Heart right ventricle (tissue), 16 donors: Measurements from ENCODE around the gene GC. TPM values are rescaled to one million over a fixed set of nuclear protein-coding genes. Genes with fewer than 3 reads are reported as not detected.
"Not testable (repeated sequence)": the region's sequence is repeated elsewhere in the genome, so short reads cannot be mapped to it uniquely, and the experiment has no call there.

ENCODE experiments used
- ATAC-seq, 8 donors: fragments of 200-7000 bp; cut with Tn5 transposase; one replicate each; pipeline ENCODE4 v1.9.1; 2020; ENCODE audit warnings: mild to moderate bottlenecking in 8 of 8, moderate library complexity in 8 of 8, moderate number of reproducible peaks in 1 of 8
- DNase-seq, 2 donors: peaks; one replicate each; pipeline ENCODE4 v3.0.0-alpha.2; 2020
- H3K27ac ChIP-seq, 10 donors: fragments of 200-600 bp; sonication (generic) in 2 of 10; one replicate each; pipeline versions ENCODE4 v1.5.0 to v1.8.0; 2020 to 2022; ENCODE audit warnings: mild to moderate bottlenecking in 3 of 10
- H3K27me3 ChIP-seq, 7 donors: fragments of 200-600 bp; one replicate each; pipeline ENCODE4 v1.8.0; 2021 to 2022; ENCODE audit warnings: mild to moderate bottlenecking in 2 of 7
- H3K36me3 ChIP-seq, 9 donors: fragments of 200-600 bp; sonication (generic) in 1 of 9; one replicate each; pipeline versions ENCODE4 v1.5.0 to v1.8.0; 2020 to 2022; ENCODE audit warnings: mild to moderate bottlenecking in 2 of 9
- H3K4me1 ChIP-seq, 9 donors: fragments of 200-600 bp; sonication (generic) in 1 of 9; one replicate each; pipeline versions ENCODE4 v1.5.0 to v1.8.0; 2020 to 2022; ENCODE audit warnings: mild to moderate bottlenecking in 4 of 9
- H3K4me3 ChIP-seq, 10 donors: fragments of 200-600 bp; sonication (generic) in 2 of 10; one replicate each; pipeline versions ENCODE4 v1.5.0 to v1.8.0; 2020 to 2022; ENCODE audit warnings: mild to moderate bottlenecking in 7 of 10, moderate library complexity in 2 of 10
- H3K9me3 ChIP-seq, 11 donors: fragments of 200-600 bp in 10 of 11; sonication (generic) in 2 of 11; one replicate each; pipeline versions ENCODE4 v1.5.0 to v1.8.0; 2013 to 2022; ENCODE audit warnings: mild to moderate bottlenecking in 2 of 11, control low read depth in 1 of 11, moderate library complexity in 1 of 11
- WGBS, 2 donors: extraction: QIAGEN DNeasy Blood & Tissue Kit; methylation state at CpG; one replicate each; pipeline ENCODE4 v1.1.7; 2013; ENCODE audit warnings: inconsistent platforms in 1 of 2; 5-methylcytosine and 5-hydroxymethylcytosine counted together
- intact Hi-C, 10 donors: fragments of 100-400 bp; cut with DNase I; formaldehyde crosslinking; loops; one replicate each; pipeline versions ENCODE4 v1.11.1 to v1.14.2; 2022
- polyA plus RNA-seq, 2 donors: library from polyadenylated mRNA; stranded (reverse); fragments of 200-250 nt; gene quantifications; one replicate each; pipeline ENCODE4 v1.2.3, GENCODE V29; 2013
- total RNA-seq, 10 donors: library from RNA; stranded (reverse); fragmentation: NEBNext Ultra II Directional in 3 of 10; extraction: Animal tissue kit (Norgen Biotek cat#: 25700) in 3 of 10; gene quantifications; one replicate each; pipeline versions ENCODE4 v1.2.1 to v1.2.4, GENCODE V29; 2021 to 2023
- TF ChIP-seq, protein P1 (sequence below), 9 donors: fragments of 200-600 bp; sonication (generic) in 2 of 9; IDR thresholded peaks; one replicate each; pipeline versions ENCODE4 v1.5.0 to v1.8.0; 2021 to 2022; ENCODE audit warnings: antibody characterized with exemption in 9 of 9, mild to moderate bottlenecking in 5 of 9, moderate library complexity in 1 of 9
- donor health status: Arrhythmogenic right ventricular cardiomyopathy.
- donor health status: ischemic (EF 13 %, LVEDD 7.1; RV severe dilation, severe dysfunction).
- donor health status: healthy with polysubstance abuse.
- donor health status: DM: no; HTN: yes; CAD: no.
- donor health status: DM: no; HTN: no; CAD: no.
- donor health status: ischemic (EF 25% LVEDD 6.9; RV normal size, moderate dysfunction).
- donor health status: ischemic (EF 25% LVEDD 5.7; RV mildly dilated, moderate dysfunction).
- donor health status: healthy.
- donor health status: DM: yes; HTN: yes; CAD: no.
- donor health status: Ischemic cardiomyopathy.
- donor health status: ischemic (EF 35%, LVEDD 5.7; RV mildly dilated, moderate dysfunction).
- donor health status: nonischemic (EF 11% LVEDD 7.7; RV severe dilation, severe dysfunction).
- donor health status: DM: yes; HTN: yes; CAD: no.
- donor health status: PGD.
- donor health status: ischemic (EF 29% LVEDD 5.4; RV normal size, mild dysfunction).
- donor health status: nonischemic (EF 23%, LVEDD 6.1; RV moderate dilation, normal function).

The GC gene
- total and polyA plus RNA-seq, 12 donors, result 0.20 TPM; not detected in 11

DNA sequence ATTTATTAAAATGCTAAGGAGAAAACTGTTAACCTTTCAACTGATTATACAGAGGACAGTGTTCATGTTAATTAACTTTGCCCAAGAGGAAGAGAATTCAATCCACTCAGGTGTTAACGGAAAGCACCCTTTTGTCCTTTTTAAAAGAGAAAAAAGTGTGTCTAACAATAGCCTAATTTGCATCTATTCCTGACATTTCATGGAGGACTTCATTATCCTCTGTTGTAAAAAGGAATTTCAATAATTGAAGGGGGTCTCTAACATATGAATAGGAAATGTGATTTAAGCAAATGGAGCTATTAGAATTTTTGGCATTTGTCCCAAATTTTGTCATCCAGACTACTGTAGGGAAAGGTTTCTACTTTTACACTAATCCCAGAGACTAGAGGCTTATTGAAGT, 44.6 kb upstream of the GC start:
- intact Hi-C loops, result no loop called here
- no peak for ATAC-seq
- no peaks in the 10 kb centered on the region for H3K27me3 ChIP-seq
- no peaks in the 10 kb centered on the region for H3K36me3 ChIP-seq
- TF ChIP-seq, protein P1, sequence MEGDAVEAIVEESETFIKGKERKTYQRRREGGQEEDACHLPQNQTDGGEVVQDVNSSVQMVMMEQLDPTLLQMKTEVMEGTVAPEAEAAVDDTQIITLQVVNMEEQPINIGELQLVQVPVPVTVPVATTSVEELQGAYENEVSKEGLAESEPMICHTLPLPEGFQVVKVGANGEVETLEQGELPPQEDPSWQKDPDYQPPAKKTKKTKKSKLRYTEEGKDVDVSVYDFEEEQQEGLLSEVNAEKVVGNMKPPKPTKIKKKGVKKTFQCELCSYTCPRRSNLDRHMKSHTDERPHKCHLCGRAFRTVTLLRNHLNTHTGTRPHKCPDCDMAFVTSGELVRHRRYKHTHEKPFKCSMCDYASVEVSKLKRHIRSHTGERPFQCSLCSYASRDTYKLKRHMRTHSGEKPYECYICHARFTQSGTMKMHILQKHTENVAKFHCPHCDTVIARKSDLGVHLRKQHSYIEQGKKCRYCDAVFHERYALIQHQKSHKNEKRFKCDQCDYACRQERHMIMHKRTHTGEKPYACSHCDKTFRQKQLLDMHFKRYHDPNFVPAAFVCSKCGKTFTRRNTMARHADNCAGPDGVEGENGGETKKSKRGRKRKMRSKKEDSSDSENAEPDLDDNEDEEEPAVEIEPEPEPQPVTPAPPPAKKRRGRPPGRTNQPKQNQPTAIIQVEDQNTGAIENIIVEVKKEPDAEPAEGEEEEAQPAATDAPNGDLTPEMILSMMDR (IDR thresholded peaks at IDR 0.05), result no peak
- H3K9me3 ChIP-seq, result no peaks in the 10 kb centered on the region
- no peaks in the 10 kb centered on the region for H3K4me1 ChIP-seq
- H3K4me3 ChIP-seq, result no peak overlapping the region
- 82 to 83% methylated on average over 1 of the region's 1 CpG for WGBS, 2 donors
- DNase-seq, result no peak
- no peak overlapping the region for H3K27ac ChIP-seq

DNA sequence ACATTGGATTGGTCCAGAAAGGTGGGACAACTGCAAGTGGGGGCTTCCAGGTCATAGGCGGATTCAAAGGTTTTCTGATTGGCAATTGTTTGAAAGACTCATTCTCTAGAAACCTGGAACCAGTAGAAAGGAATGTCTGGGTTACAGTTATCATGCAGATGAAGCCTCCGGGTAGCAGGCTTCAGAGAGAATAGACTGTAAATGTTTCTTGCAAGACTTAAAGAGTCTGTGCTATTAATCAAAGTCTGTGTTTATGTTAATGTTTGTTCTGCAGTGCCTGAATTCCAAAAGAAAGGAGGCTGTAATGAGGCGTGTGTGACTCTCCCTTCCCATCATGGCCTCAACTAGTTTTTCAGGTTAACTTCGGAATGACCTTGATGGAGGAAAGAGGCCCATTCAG, 43.9 kb upstream of the GC start:
- ATAC-seq (no peak), DNase-seq (no peak)
- TF ChIP-seq, protein P1 (IDR thresholded peaks at IDR 0.05), result no peak

DNA sequence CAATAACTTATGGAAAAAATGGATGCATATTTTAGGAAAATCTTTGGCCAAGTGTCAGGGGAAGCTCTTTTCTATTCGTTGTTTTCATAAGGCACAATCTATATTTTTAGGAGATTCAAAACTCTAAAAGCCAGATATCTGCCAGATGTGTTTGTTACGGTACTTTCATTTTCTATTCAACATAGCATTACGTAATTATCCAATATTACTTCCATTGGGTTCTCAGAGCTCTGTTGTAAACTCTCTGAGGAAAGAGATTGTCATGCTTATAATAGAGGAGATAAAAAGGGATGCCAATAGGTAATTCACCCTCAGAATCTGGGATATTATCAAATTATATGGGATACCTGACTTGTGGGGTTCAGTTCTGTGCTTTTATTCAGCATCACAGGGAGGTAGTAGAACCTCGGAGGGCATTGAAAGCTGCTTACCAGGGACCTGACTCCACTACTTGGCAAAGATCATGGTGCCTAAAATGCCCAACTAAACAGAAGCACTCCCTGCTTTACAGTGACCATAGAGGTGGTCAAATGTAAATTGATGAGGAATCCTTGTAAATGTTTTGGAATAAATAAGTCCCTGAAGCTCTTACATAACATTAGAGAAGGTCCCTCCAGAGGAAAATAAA, 32.9 kb upstream of the GC start:
- H3K4me1 ChIP-seq, result no peaks in the 10 kb centered on the region
- intact Hi-C loops, result loop anchor here in 1 of 10 donors (5.0 kb wide), 1 partner anchor 56 kb away; no protein-coding TSS in a partner anchor
- WGBS, 2 donors, result 80 to 89% methylated on average over 4 of the region's 4 CpGs
- no peaks in the 10 kb centered on the region for H3K36me3 ChIP-seq
- H3K27ac ChIP-seq, result no peak overlapping the region
- no peak overlapping the region for H3K4me3 ChIP-seq
- DNase-seq (no peak), ATAC-seq (no peak)
- TF ChIP-seq, protein P1 (IDR thresholded peaks at IDR 0.05), result no peak
- no peaks in the 10 kb centered on the region for H3K27me3 ChIP-seq
- H3K9me3 ChIP-seq, result no peaks in the 10 kb centered on the region

More for the DNA sequence above, 43.9 kb upstream of the GC start:
- Histone ChIP-seq H3K4me3 (no peak overlapping the region), H3K27me3 (no peaks in the 10 kb centered on the region), H3K36me3 (no peaks in the 10 kb centered on the region), H3K27ac (no peak overlapping the region), H3K4me1 (no peaks in the 10 kb centered on the region), H3K9me3 (no peaks in the 10 kb centered on the region)
- 68 to 81% methylated on average over 4 of the region's 4 CpGs for WGBS, 2 donors
- intact Hi-C loops, result no loop called here

DNA sequence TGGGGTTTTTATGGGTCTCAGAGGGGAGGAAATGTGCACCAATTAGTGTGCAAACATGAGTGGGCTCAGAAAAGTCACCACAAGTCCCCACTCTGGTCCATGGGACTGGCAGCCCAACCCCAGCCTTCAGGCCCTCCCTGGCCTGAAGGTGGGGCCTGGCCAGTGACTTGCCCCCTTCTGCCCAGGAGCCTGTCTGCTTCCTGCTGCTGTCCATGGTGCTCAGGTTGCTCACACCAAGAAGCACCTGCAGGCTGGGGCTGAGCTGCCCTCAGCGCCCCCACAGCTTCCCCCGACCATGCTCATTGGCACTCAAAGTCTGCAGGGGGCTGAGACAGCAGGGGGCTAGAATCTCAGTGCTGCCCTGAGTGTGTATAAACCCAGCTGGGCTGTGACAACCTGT, 30.6 kb upstream of the GC start:
- Histone ChIP-seq H3K27ac (no peak overlapping the region), H3K4me1 (no peaks in the 10 kb centered on the region), H3K27me3 (no peaks in the 10 kb centered on the region), H3K4me3 (no peak overlapping the region), H3K9me3 (no peaks in the 10 kb centered on the region), H3K36me3 (no peaks in the 10 kb centered on the region)
- whole genome bisulfite sequencing, 2 donors, result 66 to 69% methylated on average over 2 of the region's 2 CpGs
- ATAC-seq (no peak), DNase-seq (no peak)
- intact Hi-C loops, result no loop called here
- TF ChIP-seq, protein P1 (IDR thresholded peaks at IDR 0.05), result no peak

DNA sequence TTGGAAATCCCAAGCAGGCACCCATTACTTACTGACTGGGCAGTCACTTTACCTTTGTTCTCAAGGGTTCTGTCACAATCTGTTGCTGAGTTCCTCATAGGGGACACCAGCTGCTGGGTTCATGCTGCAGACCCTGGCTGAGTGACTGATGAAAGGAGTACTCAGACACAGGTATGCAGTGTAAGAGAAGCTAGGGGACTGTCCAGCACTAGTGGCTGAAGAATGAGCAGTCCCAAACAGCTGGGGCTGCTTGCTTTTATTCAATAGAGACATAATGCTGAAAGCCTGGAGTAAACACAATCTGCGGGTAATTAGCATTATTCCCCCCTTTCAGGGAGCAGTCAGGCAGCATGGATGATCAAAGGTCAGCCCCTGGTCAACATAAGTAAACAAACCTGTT, 25.9 kb upstream of the GC start:
- 83 to 95% methylated on average over 1 of the region's 1 CpG for WGBS, 2 donors
- DNase-seq, H3K27ac ChIP-seq, H3K4me1 ChIP-seq, H3K4me3 ChIP-seq, H3K9me3 ChIP-seq, H3K36me3 ChIP-seq, H3K27me3 ChIP-seq, intact Hi-C loops, ATAC-seq: not testable (repeated sequence)
